Mesendoderm (in vitro differentiated cells): Measurements from ENCODE around the gene PPWD1.

Experiments
- DNase-seq: peaks from one replicate; pipeline ENCODE4 v3.0.0; 2013
- H2AK5ac ChIP-seq: 2 replicates; pipeline ENCODE4 v1.6.1; 2013; ENCODE audit warnings: low read length, inconsistent platforms
- H2BK120ac ChIP-seq: 2 replicates; pipeline ENCODE4 v1.6.1; 2013; ENCODE audit warnings: low read depth, mild to moderate bottlenecking, low read length, moderate library complexity, mixed read lengths
- H2BK15ac ChIP-seq: replicated peaks from 2 replicates; pipeline ENCODE4 v1.6.1; 2013; ENCODE audit warnings: low read depth, mild to moderate bottlenecking, moderate library complexity
- H2BK5ac ChIP-seq: 2 replicates; pipeline ENCODE4 v1.6.1; 2013; ENCODE audit warnings: low read length, inconsistent platforms
- H3K18ac ChIP-seq: 2 replicates; pipeline ENCODE4 v1.6.1; 2013; ENCODE audit warnings: mild to moderate bottlenecking, low read length, mixed read lengths
- H3K23ac ChIP-seq: one replicate; pipeline ENCODE4 v1.6.1; 2013; ENCODE audit warnings: low read length
- H3K27ac ChIP-seq: 2 replicates; pipeline ENCODE4 v1.5.1; 2013; ENCODE audit warnings: low read depth, mild to moderate bottlenecking, inconsistent platforms, low read length, moderate library complexity
- H3K27me3 ChIP-seq: 2 replicates; pipeline ENCODE4 v1.6.1; 2013; ENCODE audit warnings: low read length, control low read depth, mild to moderate bottlenecking, inconsistent platforms; ENCODE audit not compliant: insufficient read depth, poor library complexity
- H3K36me3 ChIP-seq: 2 replicates; pipeline ENCODE4 v1.6.1; 2013; ENCODE audit warnings: low read length, inconsistent platforms; ENCODE audit not compliant: control insufficient read depth, insufficient read depth
- H3K4ac ChIP-seq: one replicate; pipeline ENCODE4 v1.6.1; 2013; ENCODE audit warnings: low read depth, mild to moderate bottlenecking, low read length, moderate library complexity
- H3K4me1 ChIP-seq: 2 replicates; pipeline ENCODE4 v1.6.1; 2013; ENCODE audit warnings: low read depth, low read length, inconsistent platforms; ENCODE audit not compliant: control insufficient read depth
- H3K4me2 ChIP-seq: 2 replicates; pipeline ENCODE4 v1.6.1; 2013; ENCODE audit warnings: low read length
- H3K4me3 ChIP-seq: 2 replicates; pipeline ENCODE4 v1.5.1; 2013; ENCODE audit warnings: mild to moderate bottlenecking, low read length
- H3K56ac ChIP-seq: one replicate; pipeline ENCODE4 v1.6.1; 2013; ENCODE audit warnings: low read length
- H3K79me1 ChIP-seq: 2 replicates; pipeline ENCODE4 v1.6.1; 2013; ENCODE audit warnings: low read length, inconsistent platforms
- H3K79me2 ChIP-seq: 2 replicates; pipeline ENCODE4 v1.6.1; 2013; ENCODE audit warnings: mild to moderate bottlenecking, low read length; ENCODE audit not compliant: control insufficient read depth, insufficient read depth
- H3K9ac ChIP-seq: 2 replicates; pipeline ENCODE4 v1.6.1; 2013; ENCODE audit warnings: low read length, inconsistent platforms
- H4K5ac ChIP-seq: one replicate; pipeline ENCODE4 v1.6.1; 2013; ENCODE audit warnings: low read length
- H4K8ac ChIP-seq: one replicate; pipeline ENCODE4 v1.6.1; 2013; ENCODE audit warnings: low read depth, mild to moderate bottlenecking, control low read depth, low read length, moderate library complexity
- WGBS: extraction: QIAGEN DNeasy Blood & Tissue Kit; methylation state at CpG from one replicate; pipeline ENCODE4 v1.1.7; 2013; ENCODE audit warnings: low lambda C conversion rate, missing lambda C conversion rate; ENCODE audit not compliant: insufficient coverage; ENCODE audit errors: extremely low coverage; 5-methylcytosine and 5-hydroxymethylcytosine counted together

The PPWD1 gene

DNA sequence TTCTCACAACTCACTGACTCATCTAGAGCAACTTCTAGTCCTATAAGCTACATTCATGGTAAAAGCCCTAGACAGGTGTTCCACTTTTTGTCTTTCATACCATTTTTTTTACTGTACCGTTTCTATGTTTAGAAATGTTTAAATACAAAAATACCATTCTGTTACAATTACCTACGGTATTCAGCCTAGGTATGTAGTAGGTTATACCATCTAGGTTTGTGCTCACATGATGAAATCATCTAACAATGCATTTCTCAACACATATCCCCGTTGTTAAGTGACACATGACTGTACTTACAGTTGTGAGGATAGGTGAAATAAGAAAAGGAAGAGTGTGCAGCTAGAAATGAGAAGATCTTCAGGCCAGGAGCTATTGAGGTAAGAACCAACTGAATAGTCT, 6.4 kb upstream of the PPWD1 start:
- peaks cover 4% of the 10 kb centered on the region for H3K79me2 ChIP-seq
- H4K5ac ChIP-seq = no peak overlapping the region
- H2AK5ac ChIP-seq = no peak overlapping the region
- H3K27me3 ChIP-seq = no peaks in the 10 kb centered on the region
- WGBS = no CpG with 5 or more reads among the region's 3 CpGs
- H2BK15ac ChIP-seq = no peak overlapping the region
- H3K4ac ChIP-seq = no peak overlapping the region
- no peak overlapping the region for H2BK120ac ChIP-seq
- no peak overlapping the region for H3K4me3 ChIP-seq
- no peaks in the 10 kb centered on the region for H3K4me1 ChIP-seq
- H3K18ac ChIP-seq = no peak overlapping the region
- no peak overlapping the region for H3K27ac ChIP-seq
- H3K36me3 ChIP-seq = peaks cover 1% of the 10 kb centered on the region
- H2BK5ac ChIP-seq = no peak overlapping the region
- H3K9ac ChIP-seq = no peak overlapping the region
- H3K23ac ChIP-seq = no peak overlapping the region
- H4K8ac ChIP-seq = no peak overlapping the region
- H3K56ac ChIP-seq = no peak overlapping the region
- DNase-seq = no peak
- no peaks in the 10 kb centered on the region for H3K79me1 ChIP-seq
- H3K4me2 ChIP-seq = no peak overlapping the region

DNA sequence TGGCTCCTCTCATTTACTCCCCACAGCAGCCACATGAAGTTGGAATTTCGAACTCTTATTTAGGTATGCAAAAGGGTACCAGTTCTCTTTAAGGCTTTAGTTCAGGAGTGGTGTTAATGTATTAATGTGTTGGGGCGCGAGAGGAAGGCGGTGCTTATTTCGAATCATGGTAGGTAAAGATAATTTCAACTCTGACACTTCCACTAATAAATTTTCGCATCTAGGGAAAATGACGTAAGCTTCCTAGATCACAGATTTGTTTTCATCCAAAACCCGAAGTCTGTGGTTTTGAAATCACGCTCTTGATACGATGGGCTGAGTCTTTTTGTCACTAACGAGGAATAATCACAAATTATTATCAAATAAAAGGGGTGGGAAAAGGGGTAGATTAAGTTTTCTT, 681 bp downstream of the PPWD1 start:
- no peak overlapping the region for H3K4ac ChIP-seq
- H3K36me3 ChIP-seq = no peaks in the 10 kb centered on the region
- peaks cover 24% of the 10 kb centered on the region for H3K79me2 ChIP-seq
- peaks cover 8% of the 10 kb centered on the region for H3K79me1 ChIP-seq
- H2BK5ac ChIP-seq = no peak overlapping the region
- H3K4me1 ChIP-seq = no peaks in the 10 kb centered on the region
- H3K9ac ChIP-seq = peak overlapping the region; percentile 80
- H3K18ac ChIP-seq = no peak overlapping the region
- peak overlapping the region; percentile 70 for H3K4me3 ChIP-seq
- H2AK5ac ChIP-seq = no peak overlapping the region
- no peak overlapping the region for H2BK120ac ChIP-seq
- DNase-seq = no peak
- peak overlapping the region; percentile 91 for H3K56ac ChIP-seq
- H3K27me3 ChIP-seq = no peaks in the 10 kb centered on the region
- peak overlapping the region; percentile 60 for H3K4me2 ChIP-seq
- no peak overlapping the region for H4K8ac ChIP-seq
- H3K27ac ChIP-seq = no peak overlapping the region
- no peak overlapping the region for H4K5ac ChIP-seq
- no peak overlapping the region for H2BK15ac ChIP-seq
- no CpG with 5 or more reads among the region's 11 CpGs for WGBS
- no peak overlapping the region for H3K23ac ChIP-seq

DNA sequence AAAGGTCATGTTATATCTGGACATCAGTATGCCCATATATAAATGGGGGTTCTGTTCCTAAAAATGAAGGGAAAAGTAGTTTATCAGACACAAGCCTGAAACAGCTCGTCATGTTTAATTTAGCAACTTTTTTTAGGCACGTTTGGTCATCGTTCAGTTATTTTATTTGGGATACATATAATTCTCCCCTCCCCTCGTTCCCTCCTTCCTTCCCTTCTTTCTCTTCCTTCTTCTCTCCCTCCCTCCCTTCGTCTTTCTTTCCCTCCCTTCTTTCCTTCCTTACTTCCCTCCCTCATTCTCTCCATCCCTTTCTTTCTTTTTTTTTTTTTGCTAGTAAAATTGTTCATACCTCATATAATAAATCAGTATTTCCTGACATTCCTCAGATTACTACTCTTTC, 3.4 kb downstream of the PPWD1 start:
- WGBS = 100% methylated on average over 1 of the region's 5 CpGs
- Histone ChIP-seq H3K18ac (no peak overlapping the region), H2BK15ac (no peak overlapping the region), H3K9ac (no peak overlapping the region), H3K4me1 (no peaks in the 10 kb centered on the region), H3K4me3 (no peak overlapping the region), H4K5ac (no peak overlapping the region), H3K23ac (no peak overlapping the region), H3K36me3 (no peaks in the 10 kb centered on the region), H3K4ac (no peak overlapping the region), H3K56ac (no peak overlapping the region), H2BK120ac (no peak overlapping the region), H2AK5ac (no peak overlapping the region), H3K79me2 (peaks cover 20% of the 10 kb centered on the region), H3K27me3 (no peaks in the 10 kb centered on the region), H3K79me1 (peaks cover 8% of the 10 kb centered on the region), H4K8ac (no peak overlapping the region), H3K27ac (no peak overlapping the region), H3K4me2 (no peak overlapping the region), H2BK5ac (no peak overlapping the region)
- DNase-seq = no peak

DNA sequence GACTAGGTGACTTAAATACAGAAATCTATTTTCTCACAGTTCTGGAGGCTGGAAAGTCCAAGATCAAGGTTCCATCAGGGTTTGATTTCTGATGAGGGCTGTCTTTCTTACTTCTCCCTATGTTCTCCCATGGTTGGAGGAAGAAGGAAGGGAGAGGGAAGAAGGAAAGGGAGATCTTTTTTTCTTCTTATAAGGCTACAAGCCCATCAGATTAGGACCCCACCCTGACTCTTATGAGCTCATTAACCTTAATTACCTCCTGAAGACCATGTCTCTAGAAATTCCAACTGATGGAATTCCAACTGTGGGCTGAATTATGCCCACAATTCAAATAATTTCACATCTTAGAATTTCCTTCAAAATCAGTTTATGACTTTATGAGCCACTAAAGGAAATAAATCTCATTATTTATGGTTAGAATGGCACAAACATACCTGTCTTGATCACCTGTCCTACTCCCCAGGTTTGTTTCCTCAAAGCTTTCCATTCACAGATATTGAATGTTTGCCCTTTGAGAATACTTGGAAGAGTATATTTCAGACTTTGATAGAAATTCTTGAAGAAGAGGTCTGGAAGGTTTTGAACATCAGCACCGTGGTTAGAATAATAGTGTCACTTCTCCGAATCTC, 7.6 kb downstream of the PPWD1 start:
- DNase-seq = no peak
- no peak overlapping the region for H3K4me3 ChIP-seq
- no peaks in the 10 kb centered on the region for H3K36me3 ChIP-seq
- H3K9ac ChIP-seq = no peak overlapping the region
- H3K79me1 ChIP-seq = no peaks in the 10 kb centered on the region
- H4K5ac ChIP-seq = no peak overlapping the region
- H3K27ac ChIP-seq = no peak overlapping the region
- H2AK5ac ChIP-seq = no peak overlapping the region
- no peak overlapping the region for H2BK15ac ChIP-seq
- H3K27me3 ChIP-seq = no peaks in the 10 kb centered on the region
- no peak overlapping the region for H2BK120ac ChIP-seq
- no peak overlapping the region for H3K23ac ChIP-seq
- H3K4ac ChIP-seq = no peak overlapping the region
- no peak overlapping the region for H3K4me2 ChIP-seq
- no peaks in the 10 kb centered on the region for H3K79me2 ChIP-seq
- H3K56ac ChIP-seq = no peak overlapping the region
- no CpG with 5 or more reads among the region's 2 CpGs for WGBS
- no peak overlapping the region for H3K18ac ChIP-seq
- no peak overlapping the region for H2BK5ac ChIP-seq
- H4K8ac ChIP-seq = no peak overlapping the region
- H3K4me1 ChIP-seq = no peaks in the 10 kb centered on the region

DNA sequence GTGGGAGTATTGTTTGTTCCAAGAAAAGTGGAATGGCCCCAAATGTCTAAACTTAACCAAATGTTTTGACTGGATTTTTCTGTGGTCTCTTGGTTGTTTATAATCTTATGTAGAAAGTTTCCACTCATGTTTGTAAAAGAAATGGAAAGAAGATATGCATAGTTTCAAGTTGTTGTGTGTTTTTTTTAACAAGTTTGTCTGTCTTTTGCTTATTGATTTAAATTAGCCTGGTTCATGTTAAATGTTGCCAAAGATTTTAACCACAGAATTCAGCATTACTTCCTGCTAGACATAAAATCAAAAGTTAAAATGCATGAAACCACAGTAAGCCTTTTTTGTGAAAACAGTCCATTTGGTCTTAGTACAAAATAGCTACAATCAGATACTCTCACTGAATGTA, 14.0 kb downstream of the PPWD1 start:
- Histone ChIP-seq H2AK5ac (no peak overlapping the region), H3K56ac (no peak overlapping the region), H4K8ac (no peak overlapping the region), H3K4ac (no peak overlapping the region), H3K18ac (no peak overlapping the region), H2BK5ac (no peak overlapping the region), H3K79me1 (no peaks in the 10 kb centered on the region), H3K36me3 (no peaks in the 10 kb centered on the region), H3K27me3 (no peaks in the 10 kb centered on the region), H3K27ac (no peak overlapping the region), H3K9ac (no peak overlapping the region), H3K4me1 (no peaks in the 10 kb centered on the region), H3K23ac (no peak overlapping the region), H2BK120ac (no peak overlapping the region), H3K4me2 (no peak overlapping the region), H3K79me2 (no peaks in the 10 kb centered on the region), H3K4me3 (no peak overlapping the region), H4K5ac (no peak overlapping the region), H2BK15ac (no peak overlapping the region)
- DNase-seq = no peak

DNA sequence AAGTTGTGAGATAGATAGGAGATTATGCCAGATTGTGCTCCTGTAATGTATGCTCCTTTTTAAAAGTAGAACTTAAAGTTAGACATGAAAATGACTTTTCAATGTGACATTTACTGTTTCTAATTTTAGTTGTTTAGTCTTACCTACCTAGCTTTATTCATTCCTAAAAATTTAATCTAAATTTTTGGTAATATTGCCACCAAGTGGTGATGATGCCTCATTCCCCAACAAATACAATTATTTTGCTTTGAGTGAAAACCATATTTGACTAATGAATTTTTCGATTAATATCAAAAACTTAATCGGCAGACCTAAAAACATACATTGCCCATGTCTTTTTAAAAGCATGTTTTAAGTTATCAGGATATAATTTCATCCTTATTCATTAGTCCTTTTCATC, 25.6 kb downstream of the PPWD1 start:
- no peaks in the 10 kb centered on the region for H3K79me1 ChIP-seq
- no peak overlapping the region for H2AK5ac ChIP-seq
- H3K4me3 ChIP-seq = no peak overlapping the region
- no peak for DNase-seq
- no peak overlapping the region for H3K9ac ChIP-seq
- no peaks in the 10 kb centered on the region for H3K27me3 ChIP-seq
- 100% methylated on average over 1 of the region's 2 CpGs for WGBS
- H3K23ac ChIP-seq = no peak overlapping the region
- no peak overlapping the region for H3K18ac ChIP-seq
- H4K8ac ChIP-seq = no peak overlapping the region
- H2BK120ac ChIP-seq = no peak overlapping the region
- H4K5ac ChIP-seq = no peak overlapping the region
- H3K4me1 ChIP-seq = no peaks in the 10 kb centered on the region
- no peak overlapping the region for H2BK5ac ChIP-seq
- no peak overlapping the region for H3K56ac ChIP-seq
- H2BK15ac ChIP-seq = no peak overlapping the region
- H3K36me3 ChIP-seq = no peaks in the 10 kb centered on the region
- no peak overlapping the region for H3K27ac ChIP-seq
- no peaks in the 10 kb centered on the region for H3K79me2 ChIP-seq
- H3K4ac ChIP-seq = no peak overlapping the region
- H3K4me2 ChIP-seq = no peak overlapping the region
